Aorta (tissue), 5 donors: ENCODE results near the gene PKLR. TPM values are rescaled to one million over a fixed set of nuclear protein-coding genes. Genes with fewer than 3 reads are reported as not detected.

Experiments
- ATAC-seq: fragments of 200-7000 bp; cut with Tn5 transposase; one replicate; pipeline ENCODE4 v1.9.1; 2022; ENCODE audit warnings: moderate library complexity; ENCODE audit not compliant: low FRiP score
- DNase-seq, 2 donors: peaks; one replicate each; pipeline ENCODE4 v3.0.0-alpha.2; 2020
- H3K27ac ChIP-seq, 2 donors: one replicate each; pipeline ENCODE4 v1.5.1; 2013; ENCODE audit warnings: low read length in 2 of 2, mild to moderate bottlenecking in 2 of 2, moderate library complexity in 2 of 2, control low read depth in 1 of 2, inconsistent platforms in 1 of 2, low read depth in 1 of 2
- H3K27me3 ChIP-seq, 2 donors: one replicate each; pipeline ENCODE4 v1.6.1; 2013; ENCODE audit warnings: control low read depth in 1 of 2, low read length in 1 of 2, mild to moderate bottlenecking in 1 of 2, moderate library complexity in 1 of 2; ENCODE audit not compliant: insufficient read depth in 2 of 2, control insufficient read depth in 1 of 2
- H3K36me3 ChIP-seq, 2 donors: one replicate each; pipeline ENCODE4 v1.6.1; 2013; ENCODE audit warnings: control low read depth in 1 of 2, low read length in 1 of 2, mild to moderate bottlenecking in 1 of 2; ENCODE audit not compliant: insufficient read depth in 2 of 2, control insufficient read depth in 1 of 2
- H3K4me1 ChIP-seq, 2 donors: one replicate each; pipeline ENCODE4 v1.6.1; 2013; ENCODE audit warnings: low read length in 2 of 2, control low read depth in 1 of 2, mild to moderate bottlenecking in 1 of 2, moderate library complexity in 1 of 2; ENCODE audit not compliant: insufficient read depth in 2 of 2, control insufficient read depth in 1 of 2
- H3K4me3 ChIP-seq, 2 donors: one replicate each; pipeline ENCODE4 v1.5.1; 2013; ENCODE audit warnings: low read length in 2 of 2, control low read depth in 1 of 2, mild to moderate bottlenecking in 1 of 2
- H3K9me3 ChIP-seq: one replicate; pipeline ENCODE4 v1.6.1; 2013; ENCODE audit warnings: mild to moderate bottlenecking, low read length; ENCODE audit not compliant: control insufficient read depth
- WGBS, 2 donors: extraction: QIAGEN DNeasy Blood & Tissue Kit; methylation state at CpG; one replicate each; pipeline ENCODE4 v1.1.7; 2013; 5-methylcytosine and 5-hydroxymethylcytosine counted together
- intact Hi-C, 2 donors: fragments of 100-400 bp; cut with DNase I; formaldehyde crosslinking; loops; one replicate each; pipeline versions ENCODE4 v1.14.2 to v1.15.0; 2022
- polyA plus RNA-seq, 2 donors: library from polyadenylated mRNA; stranded (reverse); fragments of 200-250 nt; gene quantifications; one replicate each; pipeline ENCODE4 v1.2.3, GENCODE V29; 2013
- total RNA-seq, 2 donors: library from RNA; stranded (reverse); fragmentation: NEBNext Ultra II Directional; extraction: Animal tissue kit (Norgen Biotek cat#: 25700); gene quantifications; one replicate each; pipeline ENCODE4 v1.2.1, GENCODE V29; 2021
- donor health status: healthy with polysubstance abuse.
- donor health status: Bipolar disorder and iron deficiency.
- donor health status: DM: no; HTN: no; CAD: no.
- donor health status: DM: no; HTN: no; CAD: no.
- donor health status: DM: yes; HTN: yes; CAD: no.

PKLR gene
- total and polyA plus RNA-seq, 4 donors = 1.0 TPM; not detected in 3

DNA sequence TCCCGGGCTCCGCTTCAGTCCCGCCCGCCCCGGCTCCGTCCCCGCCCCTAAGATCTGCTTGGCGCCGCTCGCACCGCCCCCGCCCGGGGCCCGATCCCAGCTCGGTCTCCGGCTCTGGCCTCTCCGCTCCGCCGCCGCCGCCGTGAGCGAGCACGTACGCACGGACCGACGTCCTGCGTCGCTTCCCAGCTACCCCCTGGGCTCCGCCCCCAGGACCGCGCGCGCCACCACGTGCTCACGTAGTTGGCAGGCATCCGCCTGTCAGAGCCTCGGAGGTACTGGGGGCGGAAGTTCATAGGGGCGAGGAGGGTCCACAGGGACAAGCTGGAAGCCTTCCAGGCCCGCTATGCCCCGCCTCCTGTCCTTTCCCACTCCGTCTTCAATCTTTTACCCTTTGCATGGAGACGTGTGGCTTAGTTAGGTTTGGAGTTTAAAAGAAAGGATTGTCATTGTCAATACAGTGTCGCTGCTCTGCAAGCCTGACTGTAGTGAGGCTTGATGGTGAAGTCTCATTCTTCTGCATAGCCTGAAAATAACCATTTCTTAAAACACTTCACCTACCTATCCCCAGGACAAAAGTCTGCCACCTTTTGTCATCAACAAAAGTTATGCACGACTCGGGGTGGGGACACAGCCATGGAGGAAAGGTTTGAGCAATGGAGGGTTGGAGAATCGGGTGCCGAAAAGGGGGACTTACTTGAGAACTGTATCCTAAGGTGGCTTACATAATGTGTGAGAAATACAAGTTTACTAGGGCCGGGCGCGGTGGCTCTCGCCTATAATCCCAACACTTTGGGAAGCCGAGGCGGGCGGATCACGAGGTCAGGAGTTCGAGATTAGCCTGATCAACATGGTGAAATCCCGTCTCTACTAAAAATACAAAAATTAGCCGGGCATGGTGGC, 27.6 kb downstream of the PKLR start, which contains the start of gene CLK2:
TSS of gene CLK2 (minus strand) at position 162 of the 903 bp plus-strand sequence. CDS start 2,527 bp downstream, outside the sequence.
- intact Hi-C loops = loop anchor here in 1 of 2 donors (5.0 kb wide), 1 partner anchor 34 kb away; the partner anchor contains the start of gene FDPS
- WGBS, 2 donors = 12 to 16% methylated on average over 43 to 61 of the region's 61 CpGs

GRCh38 chr1:155272466-155273342, 28.5 kb downstream of the PKLR start:
- peak overlapping the region; percentile 65 to 74 for H3K4me3 ChIP-seq
- H3K27me3 ChIP-seq = no peaks in the 10 kb centered on the region
- peaks cover 0 to 3% of the 10 kb centered on the region in 2 donors for H3K4me1 ChIP-seq
- H3K36me3 ChIP-seq = peaks cover under 1 to 12% of the 10 kb centered on the region in 2 donors
- DNase-seq (no peak), ATAC-seq (peak; percentile 69)
- H3K9me3 ChIP-seq = no peaks in the 10 kb centered on the region
- intact Hi-C loops = loop anchor here in 1 of 2 donors (5.0 kb wide), 1 partner anchor 35 kb away; the partner anchor contains the start of gene FDPS
- peak overlapping the region; percentile 49 to 52 for H3K27ac ChIP-seq
- 3 to 6% methylated on average over 31 to 44 of the region's 44 CpGs for WGBS, 2 donors

More for the DNA sequence above, 27.6 kb downstream of the PKLR start, which contains the start of gene CLK2:
- Histone ChIP-seq H3K9me3 (no peaks in the 10 kb centered on the region), H3K27ac (peak within 1 kb of the TSS; percentile 49 to 52), H3K27me3 (no peaks in the 10 kb centered on the region), H3K36me3 (peaks cover 0 to 7% of the 10 kb centered on the region in 2 donors), H3K4me3 (peak within 1 kb of the TSS; percentile 65 to 74), H3K4me1 (peaks cover 0 to 3% of the 10 kb centered on the region in 2 donors)
- ATAC-seq (peak; percentile 94), DNase-seq (peak; percentile 97 to 98)

GRCh38 chr1:155269381-155269780, 31.9 kb downstream of the PKLR start:
- WGBS, 2 donors = 91 to 96% methylated on average over 21 of the region's 21 CpGs
- no peaks in the 10 kb centered on the region for H3K27me3 ChIP-seq
- no peaks in the 10 kb centered on the region for H3K9me3 ChIP-seq
- peaks cover 0 to 3% of the 10 kb centered on the region in 2 donors for H3K4me1 ChIP-seq
- no peak for DNase-seq
- H3K27ac ChIP-seq = no peak overlapping the region
- intact Hi-C loops = no loop called here
- peaks cover 2 to 18% of the 10 kb centered on the region in 2 donors for H3K36me3 ChIP-seq
- no peak overlapping the region for H3K4me3 ChIP-seq
- ATAC-seq = no peak

GRCh38 chr1:155268630-155269029, 32.6 kb downstream of the PKLR start:
- Histone ChIP-seq H3K4me3 (no peak overlapping the region), H3K4me1 (peaks cover 0 to 3% of the 10 kb centered on the region in 2 donors), H3K27ac (no peak overlapping the region), H3K9me3 (no peaks in the 10 kb centered on the region), H3K27me3 (no peaks in the 10 kb centered on the region), H3K36me3 (peaks cover 2 to 20% of the 10 kb centered on the region in 2 donors)
- DNase-seq (peak in 1 of 2 donors; percentile 75), ATAC-seq (no peak)
- WGBS, 2 donors = 87% methylated on average over 21 of the region's 21 CpGs
- intact Hi-C loops = no loop called here

- Histone ChIP-seq H3K4me1 (peaks cover 0 to under 1% of the 10 kb centered on the region in 2 donors), H3K9me3 (no peaks in the 10 kb centered on the region), H3K27me3 (no peaks in the 10 kb centered on the region), H3K4me3 (no peak overlapping the region), H3K36me3 (peaks cover 2 to 20% of the 10 kb centered on the region in 2 donors), H3K27ac (no peak overlapping the region)
- DNase-seq = no peak
- WGBS, 2 donors = 46 to 51% methylated on average over 2 of the region's 2 CpGs
- no peak for ATAC-seq
- intact Hi-C loops = no loop called here
Observed at GRCh38 chr1:155267373-155267772, 33.9 kb downstream of the PKLR start.

DNA sequence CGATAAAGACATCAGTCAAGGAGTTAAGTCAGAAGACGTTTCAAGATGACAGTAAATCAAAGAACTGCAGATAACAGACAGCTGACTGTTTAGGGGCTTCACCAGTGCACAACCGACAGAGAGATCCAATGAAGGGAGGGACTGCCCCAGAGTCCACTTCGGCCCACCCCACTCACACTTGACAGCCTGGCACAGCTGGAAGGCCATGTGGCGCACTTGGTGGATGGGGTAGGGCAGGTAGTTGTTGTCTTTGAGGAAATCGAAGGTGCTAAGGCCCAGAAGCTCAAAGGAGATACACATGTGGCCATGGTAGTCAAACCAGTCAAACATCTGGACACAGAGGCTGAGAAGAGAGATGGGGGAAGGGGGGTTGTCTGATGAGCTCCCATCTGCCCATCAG, 34.7 kb downstream of the PKLR start:
- no peak overlapping the region for H3K4me3 ChIP-seq
- no peak for ATAC-seq
- no peak for DNase-seq
- intact Hi-C loops = no loop called here
- no peaks in the 10 kb centered on the region for H3K4me1 ChIP-seq
- H3K9me3 ChIP-seq = no peaks in the 10 kb centered on the region
- H3K27me3 ChIP-seq = no peaks in the 10 kb centered on the region
- WGBS, 2 donors = 78 to 81% methylated on average over 6 of the region's 6 CpGs
- peaks cover 2 to 20% of the 10 kb centered on the region in 2 donors for H3K36me3 ChIP-seq
- H3K27ac ChIP-seq = no peak overlapping the region

- intact Hi-C loops = loop anchor here in 1 of 2 donors (5.0 kb wide), 1 partner anchor 59 kb away; the partner anchor contains the start of gene RUSC1
- DNase-seq (no peak), ATAC-seq (no peak)
- Histone ChIP-seq H3K4me1 (no peaks in the 10 kb centered on the region), H3K4me3 (no peak overlapping the region), H3K9me3 (no peaks in the 10 kb centered on the region), H3K27ac (no peak overlapping the region), H3K27me3 (no peaks in the 10 kb centered on the region), H3K36me3 (peaks cover 2 to 10% of the 10 kb centered on the region in 2 donors)
- WGBS, 2 donors = 87 to 88% methylated on average over 11 of the region's 11 CpGs
Observed at GRCh38 chr1:155263067-155263466, 38.2 kb downstream of the PKLR start.
